B cell (primary cell): ENCODE measurements around the gene PIK3C2G. TPM values are rescaled to one million over a fixed set of nuclear protein-coding genes. Genes with fewer than 3 reads are reported as not detected.

Experiments used
- ATAC-seq: fragments of 200-7000 bp; cut with Tn5 transposase; one replicate; pipeline ENCODE4 v1.10.0; 2021; ENCODE audit warnings: low read depth, mild to moderate bottlenecking, moderate number of reproducible peaks, moderate library complexity
- CTCF ChIA-PET: fragments of 350-600 bp; sonication (Branson Sonifier 250); formaldehyde crosslinking; loops from one replicate; lab custom pipeline; 2021; ENCODE audit warnings: antibody characterized with exemption, inconsistent platforms; lab: Charles Lee
- POLR2A ChIA-PET: fragments of 350-600 bp; sonication (Branson Sonifier 250); formaldehyde crosslinking; loops from one replicate; lab custom pipeline; 2021; ENCODE audit warnings: antibody characterized with exemption; lab: Charles Lee
- DNase-seq: peaks from one replicate; pipeline ENCODE4 v3.0.0; 2013
- H2AFZ ChIP-seq: 2 replicates; pipeline ENCODE4 v1.6.1; 2012; ENCODE audit warnings: mild to moderate bottlenecking, low read depth, low read length; ENCODE audit not compliant: insufficient read depth, poor library complexity, severe bottlenecking
- H3K27ac ChIP-seq, 2 donors: 1 replicate in 1 of 2; 2 replicates in 1 of 2; pipeline ENCODE4 v1.5.1; 2012 to 2013; ENCODE audit warnings: low read length in 2 of 2, mild to moderate bottlenecking in 2 of 2, moderate library complexity in 1 of 2
- H3K27me3 ChIP-seq, 4 experiments: fragments of 200-600 bp in 1 of 4; sonication (generic) in 1 of 4; replicated peaks in 1 of 4; 1 replicate in 2 of 4; 2 replicates in 2 of 4; pipeline versions ENCODE4 v1.6.1 to v1.7.0; 2013 to 2016; ENCODE audit warnings: low read length in 3 of 4, mild to moderate bottlenecking in 2 of 4, mixed read lengths in 1 of 4, moderate library complexity in 1 of 4; ENCODE audit not compliant: insufficient read depth in 4 of 4, control insufficient read depth in 3 of 4; ENCODE audit errors: control extremely low read depth in 1 of 4
- H3K36me3 ChIP-seq, 2 experiments: replicated peaks in 1 of 2; 1 replicate in 1 of 2; 2 replicates in 1 of 2; pipeline versions ENCODE4 v1.6.1 to v1.7.1; 2013; ENCODE audit warnings: low read length in 1 of 2; ENCODE audit not compliant: insufficient read depth in 2 of 2, control insufficient read depth in 1 of 2; ENCODE audit errors: control extremely low read depth in 1 of 2, extremely low read depth in 1 of 2
- H3K4me1 ChIP-seq, 2 donors: fragments of 200-600 bp in 1 of 2; sonication (generic) in 1 of 2; 1 replicate in 1 of 2; 2 replicates in 1 of 2; pipeline versions ENCODE4 v1.5.1 to v1.6.1; 2013 to 2017; ENCODE audit warnings: low read length in 2 of 2; ENCODE audit not compliant: control insufficient read depth in 2 of 2, insufficient read depth in 2 of 2
- H3K4me2 ChIP-seq: replicated peaks from 2 replicates; pipeline ENCODE3; 2012; ENCODE audit warnings: mild to moderate bottlenecking, low read depth, low read length; ENCODE audit not compliant: poor library complexity, severe bottlenecking
- H3K4me3 ChIP-seq, 5 experiments: fragments of 200-600 bp in 1 of 5; sonication (generic) in 1 of 5; 1 replicate in 3 of 5; 2 replicates in 2 of 5; pipeline versions ENCODE4 v1.5.1 to v1.7.0; 2011 to 2016; ENCODE audit warnings: low read length in 4 of 5, mild to moderate bottlenecking in 4 of 5, low read depth in 2 of 5, control low read depth in 1 of 5, moderate library complexity in 1 of 5; ENCODE audit not compliant: insufficient read depth in 1 of 5; ENCODE audit errors: control extremely low read depth in 1 of 5, extremely low read depth in 1 of 5
- H3K79me2 ChIP-seq: fragments of 200-600 bp; sonication (generic); one replicate; pipeline ENCODE4 v1.6.0; 2016; ENCODE audit warnings: low read length; ENCODE audit not compliant: control insufficient read depth, insufficient read depth
- H3K9ac ChIP-seq: fragments of 200-600 bp; sonication (generic); 2 replicates; pipeline ENCODE4 v1.6.1; 2017; ENCODE audit warnings: mild to moderate bottlenecking, low read length, moderate library complexity
- H3K9me3 ChIP-seq, 3 donors: one replicate each; pipeline versions ENCODE4 v1.6.1 to v1.7.1; 2013; ENCODE audit warnings: low read length in 2 of 3; ENCODE audit not compliant: control insufficient read depth in 2 of 3, insufficient read depth in 1 of 3; ENCODE audit errors: control extremely low read depth in 1 of 3
- H4K20me1 ChIP-seq: 2 replicates; pipeline ENCODE4 v1.6.0; 2012; ENCODE audit warnings: mild to moderate bottlenecking, low read length; ENCODE audit not compliant: insufficient read depth, control insufficient read depth, poor library complexity, severe bottlenecking
- H3K27ac Mint-ChIP-seq: one replicate; pipeline ENCODE4 v1.8.0; 2021; ENCODE audit warnings: mixed read lengths
- H3K27me3 Mint-ChIP-seq: one replicate; pipeline ENCODE4 v1.8.0; 2021; ENCODE audit warnings: mixed read lengths
- H3K4me1 Mint-ChIP-seq: one replicate; pipeline ENCODE4 v1.8.0; 2021; ENCODE audit warnings: mixed read lengths
- H3K4me3 Mint-ChIP-seq: one replicate; pipeline ENCODE4 v1.8.0; 2021; ENCODE audit warnings: mixed read lengths
- H3K9me3 Mint-ChIP-seq: one replicate; pipeline ENCODE4 v1.8.0; 2022; ENCODE audit warnings: mixed read lengths; ENCODE audit not compliant: insufficient read depth
- CTCF ChIP-seq: fragments of 200-600 bp; IDR thresholded peaks from one replicate; pipeline ENCODE4 v1.8.0; 2022; ENCODE audit warnings: antibody characterized with exemption, mild to moderate bottlenecking
- EZH2 ChIP-seq: IDR thresholded peaks from 2 replicates; pipeline ENCODE4 v1.6.1; 2012; ENCODE audit warnings: borderline replicate concordance, low read depth, mild to moderate bottlenecking, moderate library complexity, low read length; ENCODE audit not compliant: insufficient read depth, poor library complexity, severe bottlenecking
- WGBS: methylation state at CpG from one replicate; pipeline ENCODE4 v1.1.5; 2013; ENCODE audit warnings: missing lambda C conversion rate; ENCODE audit not compliant: insufficient coverage; 5-methylcytosine and 5-hydroxymethylcytosine counted together
- intact Hi-C: fragments of 100-400 bp; cut with micrococcal nuclease; formaldehyde crosslinking; loops from one replicate; pipeline ENCODE4 v1.10.0; 2022
- polyA plus RNA-seq: library from polyadenylated mRNA; depleted of rRNA; stranded (reverse); fragments of >200 nt; gene quantifications from 2 replicates; pipeline ENCODE4 v1.2.3, GENCODE V29; 2012
- total RNA-seq, 2 donors: library from RNA; stranded (reverse); fragments of 120-200 nt in 1 of 2; gene quantifications; 1 replicate in 1 of 2; 2 replicates in 1 of 2; pipeline versions ENCODE4 v1.2.3 to v1.2.4, GENCODE V29; 2013 to 2022

Gene PIK3C2G
- total and polyA plus RNA-seq, 2 donors (not counting 1 experiment from before 2014, with no cell fraction given): not detected

- whole genome bisulfite sequencing: no CpG with 5 or more reads among the region's 1 CpG
- Histone ChIP-seq H3K4me1 (no peaks in the 10 kb centered on the region), H3K27ac (no peak overlapping the region), H3K4me3 (no peak overlapping the region), H2AFZ (no peak overlapping the region), H3K9ac (no peak overlapping the region), H3K27me3 (no peaks in the 10 kb centered on the region), H3K4me2 (no peak overlapping the region), H3K9me3 (no peaks in the 10 kb centered on the region), H3K36me3 (no peaks in the 10 kb centered on the region), H4K20me1 (no peaks in the 10 kb centered on the region), H3K79me2 (no peaks in the 10 kb centered on the region)
- no peak for DNase-seq
- Mint-ChIP-seq H3K27ac (no peak overlapping the region), H3K9me3 (no peaks in the 10 kb centered on the region), H3K4me1 (no peaks in the 10 kb centered on the region), H3K4me3 (no peak overlapping the region), H3K27me3 (no peaks in the 10 kb centered on the region)
- TF ChIP-seq CTCF (no peak), EZH2 (no peak)
- no peak for ATAC-seq
- POLR2A ChIA-PET: no interaction called here
- CTCF ChIA-PET: no interaction called here
- intact Hi-C loops: no loop called here
These were observed 423.1 kb downstream of the PIK3C2G start for GRCh38 chr12:18684430-18684829.

GRCh38 chr12:18689771-18690170 is 428.5 kb downstream of the PIK3C2G start:
- ChIA-PET CTCF (no interaction called here), POLR2A (no interaction called here)
- Histone ChIP-seq H3K9me3 (no peaks in the 10 kb centered on the region), H2AFZ (no peak overlapping the region), H3K36me3 (no peaks in the 10 kb centered on the region), H3K27me3 (no peaks in the 10 kb centered on the region), H3K9ac (no peak overlapping the region), H4K20me1 (no peaks in the 10 kb centered on the region), H3K4me3 (no peak overlapping the region), H3K27ac (no peak overlapping the region), H3K4me2 (no peak overlapping the region), H3K4me1 (no peaks in the 10 kb centered on the region), H3K79me2 (no peaks in the 10 kb centered on the region)
- no peak overlapping the region for H3K27ac Mint-ChIP-seq
- DNase-seq (no peak), ATAC-seq (no peak)
- TF ChIP-seq EZH2: no peak
- TF ChIP-seq CTCF: no peak
- no peaks in the 10 kb centered on the region for H3K27me3 Mint-ChIP-seq
- no peak overlapping the region for H3K4me3 Mint-ChIP-seq
- H3K4me1 Mint-ChIP-seq: no peaks in the 10 kb centered on the region
- peaks cover 6% of the 10 kb centered on the region for H3K9me3 Mint-ChIP-seq
- WGBS: 100% methylated on average over 1 of the region's 3 CpGs
- intact Hi-C loops: no loop called here
